Posterior vena cava (tissue), 2 donors: ENCODE results near the gene ZNF502. TPM values are rescaled to one million over a fixed set of nuclear protein-coding genes. Genes with fewer than 3 reads are reported as not detected.
"Not testable (repeated sequence)": the region's sequence is repeated elsewhere in the genome, so short reads cannot be mapped to it uniquely, and the experiment has no call there.

Experiments used
- DNase-seq: peaks from one replicate; pipeline ENCODE4 v3.0.0-alpha.2; 2020; ENCODE audit warnings: low spot score
- intact Hi-C, 2 donors: fragments of 100-400 bp; cut with DNase I; formaldehyde crosslinking; loops; one replicate each; pipeline versions ENCODE4 v1.14.1 to v1.14.2; 2022 to 2023
- long read RNA-seq, 2 donors: library from polyadenylated mRNA; unstranded; transcript quantifications; one replicate each; pipeline ENCODE4 v2.0.0, GENCODE V29; 2020 to 2021
- total RNA-seq, 2 donors: library from RNA; stranded (reverse); fragmentation: NEBNext Ultra II Directional; extraction: Animal tissue kit (Norgen Biotek cat#: 25700); gene quantifications; one replicate each; pipeline ENCODE4 v1.2.1, GENCODE V29; 2021
- donor health status: DM: yes; HTN: yes; CAD: no.
- donor health status: DM: yes; HTN: yes; CAD: no.

ZNF502 gene
- total RNA-seq = 1 to 10 TPM; 5.7 to 5.8 TPM
- long read RNA-seq, donor 1, partial matches to known transcripts = 0 of 4 reads
- long read RNA-seq, donor 1, other reads (novel, unspliced or antisense) = 1 of 4 reads
- long read RNA-seq, donor 2, transcript ZNF502-203 (3 exons, 2,314 nt) = major isoform, 11 of 23 reads
- long read RNA-seq, donor 2, partial matches to known transcripts = 2 of 23 reads
- long read RNA-seq, donor 2, other reads (novel, unspliced or antisense) = 8 of 23 reads

GRCh38 chr3:44712455-44713075 lies at the start of gene ZNF502:
Gene ZNF502, plus strand, starts transcription at chr3:44712660. Its CDS starts 7,602 bp downstream, at chr3:44720262.
- peak; percentile 97 for DNase-seq
- intact Hi-C loops = no loop called here

GRCh38 chr3:44665173-44665572 lies 47.3 kb upstream of the ZNF502 start:
- no peak for DNase-seq
- intact Hi-C loops = no loop called here

- intact Hi-C loops = no loop called here
These were observed 46.1 kb upstream of the ZNF502 start for GRCh38 chr3:44666346-44666745.

GRCh38 chr3:44669760-44670159 lies 42.7 kb upstream of the ZNF502 start:
- DNase-seq = no peak
- intact Hi-C loops = no loop called here

More at GRCh38 chr3:44666346-44666745, 46.1 kb upstream of the ZNF502 start:
- no peak for DNase-seq

- intact Hi-C loops, DNase-seq: not testable (repeated sequence)
These were observed 39.0 kb upstream of the ZNF502 start for GRCh38 chr3:44673466-44673865.

- intact Hi-C loops = no loop called here
- DNase-seq = no peak
These were observed 38.2 kb upstream of the ZNF502 start for GRCh38 chr3:44674211-44674610.

- DNase-seq = no peak
- intact Hi-C loops = no loop called here
These were observed 33.9 kb upstream of the ZNF502 start for GRCh38 chr3:44678480-44679116.

GRCh38 chr3:44680921-44681455 lies 31.5 kb upstream of the ZNF502 start:
- intact Hi-C loops = no loop called here
- DNase-seq = no peak

- no peak for DNase-seq
These were observed 30.1 kb upstream of the ZNF502 start for GRCh38 chr3:44682182-44682896.

GRCh38 chr3:44685128-44685800 lies 27.2 kb upstream of the ZNF502 start:
- peak; percentile 92 for DNase-seq
- intact Hi-C loops = no loop called here

More at GRCh38 chr3:44682182-44682896, 30.1 kb upstream of the ZNF502 start:
- intact Hi-C loops = no loop called here

- intact Hi-C loops = no loop called here
- no peak for DNase-seq
These were observed 24.6 kb upstream of the ZNF502 start for GRCh38 chr3:44687898-44688297.

- DNase-seq = no peak
- intact Hi-C loops = no loop called here
These were observed 9.0 kb downstream of the ZNF502 start for GRCh38 chr3:44721231-44722102.

- intact Hi-C loops = no loop called here
- DNase-seq = no peak
These were observed 9.6 kb downstream of the ZNF502 start for GRCh38 chr3:44722103-44722401.

GRCh38 chr3:44729384-44729910 lies 17.0 kb downstream of the ZNF502 start, which contains the start of gene ZNF501:
Gene ZNF501, plus strand, starts transcription at chr3:44729635. Its CDS starts 4,787 bp downstream, at chr3:44734422.
- DNase-seq = peak; percentile 98
- intact Hi-C loops = no loop called here

GRCh38 chr3:44734646-44735168 lies 22.2 kb downstream of the ZNF502 start:
- intact Hi-C loops = no loop called here
- DNase-seq = no peak

GRCh38 chr3:44761101-44761423 lies 48.6 kb downstream of the ZNF502 start:
- intact Hi-C loops = no loop called here
- no peak for DNase-seq

- peak; percentile 99 for DNase-seq
- intact Hi-C loops = no loop called here
These were observed 49.1 kb downstream of the ZNF502 start, which contains the start of the genes KIAA1143 and KIF15 for GRCh38 chr3:44761424-44762169. Gene KIAA1143, minus strand, starts transcription at chr3:44761619. Its CDS starts 17 bp downstream, at chr3:44761602. Gene KIF15, plus strand, starts transcription at chr3:44761794. Its CDS starts 72 bp downstream, at chr3:44761866.
